OCI-LY7 (cell line): Measurements from ENCODE around the gene SFXN5. TPM values are rescaled to one million over a fixed set of nuclear protein-coding genes. Genes with fewer than 3 reads are reported as not detected.

Experiments used
- BruUV-seq: library from RNA; stranded (reverse); fragments of 400-500 nt; replicated peaks from 2 replicates; lab custom pipeline; 2021; lab: Mats Ljungman, UMichigan
- CTCF ChIA-PET: fragments of 300-600 bp; sonication (Branson Sonifier 250); formaldehyde crosslinking; loops from one replicate; lab custom pipeline; 2022; ENCODE audit warnings: antibody characterized with exemption; ENCODE audit not compliant: unreplicated experiment; lab: Charles Lee
- POLR2A ChIA-PET: fragments of 300-600 bp; sonication (Branson Sonifier 250); formaldehyde crosslinking; loops from one replicate; lab custom pipeline; 2022; ENCODE audit warnings: antibody characterized with exemption; lab: Charles Lee
- DNase-seq: peaks from one replicate; pipeline ENCODE4 v3.0.0-alpha.2; 2015; ENCODE audit warnings: low spot score
- H2AFZ ChIP-seq: fragments of 200-600 bp; sonication (generic), shearing (Covaris generic); 2 replicates; pipeline ENCODE4 v1.6.1; 2014; ENCODE audit warnings: mild to moderate bottlenecking, antibody characterized with exemption, low read length, moderate library complexity
- H3K27ac ChIP-seq: fragments of 200-600 bp; sonication (generic); 2 replicates; pipeline ENCODE4 v1.5.1; 2014; ENCODE audit warnings: mixed run types, low read depth, mild to moderate bottlenecking, moderate library complexity, low read length, inconsistent platforms; ENCODE audit not compliant: poor library complexity, severe bottlenecking
- H3K36me3 ChIP-seq: fragments of 200-600 bp; sonication (generic); 2 replicates; pipeline ENCODE4 v1.6.1; 2014; ENCODE audit warnings: mild to moderate bottlenecking, antibody characterized with exemption, low read length, moderate library complexity, mixed read lengths; ENCODE audit not compliant: insufficient read depth
- H3K4me1 ChIP-seq: fragments of 200-600 bp; sonication (generic); 2 replicates; pipeline ENCODE4 v1.5.1; 2014; ENCODE audit warnings: mild to moderate bottlenecking, low read length; ENCODE audit not compliant: insufficient read depth, poor library complexity, severe bottlenecking
- H3K4me2 ChIP-seq: fragments of 200-600 bp; sonication (generic); 2 replicates; pipeline ENCODE4 v1.6.1; 2014; ENCODE audit warnings: mild to moderate bottlenecking, low read length
- H3K4me3 ChIP-seq: fragments of 200-600 bp; sonication (generic); 2 replicates; pipeline ENCODE4 v1.5.1; 2014; ENCODE audit warnings: mild to moderate bottlenecking, low read depth, low read length; ENCODE audit not compliant: poor library complexity, severe bottlenecking
- H3K79me2 ChIP-seq: fragments of 200-600 bp; sonication (generic); 2 replicates; pipeline ENCODE4 v1.6.1; 2016; ENCODE audit warnings: low read depth, mild to moderate bottlenecking, low read length, moderate library complexity, mixed read lengths; ENCODE audit not compliant: insufficient read depth
- H3K9me2 ChIP-seq: fragments of 200-600 bp; sonication (generic); 2 replicates; pipeline ENCODE4 v1.6.1; 2016; ENCODE audit warnings: mild to moderate bottlenecking, low read length, mixed read lengths; ENCODE audit not compliant: insufficient read depth
- H3K9me3 ChIP-seq: fragments of 200-600 bp; sonication (generic); 2 replicates; pipeline ENCODE4 v1.6.1; 2014; ENCODE audit warnings: mild to moderate bottlenecking, mixed run types, low read length, mixed read lengths
- H4K20me1 ChIP-seq: fragments of 200-600 bp; sonication (generic); 2 replicates; pipeline ENCODE4 v1.6.1; 2014; ENCODE audit warnings: mild to moderate bottlenecking, antibody characterized with exemption, low read length, moderate library complexity, mixed read lengths; ENCODE audit not compliant: insufficient read depth
- EZH2phosphoT487 ChIP-seq: fragments of 200-600 bp; sonication (generic); IDR thresholded peaks from 2 replicates; pipeline ENCODE4 v1.6.1; 2018; ENCODE audit warnings: low read depth, borderline replicate concordance, mild to moderate bottlenecking, mixed run types, antibody characterized with exemption, low read length, moderate library complexity, mixed read lengths
- intact Hi-C: fragments of 100-400 bp; cut with micrococcal nuclease; formaldehyde crosslinking; loops from one replicate; pipeline ENCODE4 v1.10.0; 2022; ENCODE audit not compliant: unreplicated experiment
- total RNA-seq, 2 experiments: library from RNA; depleted of rRNA in 1 of 2; stranded (reverse); fragments of >200 nt in 1 of 2; shearing (Covaris generic) in 1 of 2; gene quantifications; 2 replicates each; pipeline ENCODE4 v1.2.3, GENCODE V29; 2014 to 2022
- TF ChIP-seq, protein P1 (sequence below): fragments of 200-600 bp; sonication (generic); conservative IDR thresholded peaks from 2 replicates; pipeline ENCODE4 v1.5.1; 2014; ENCODE audit warnings: mild to moderate bottlenecking, antibody characterized with exemption, low read length, moderate library complexity, mixed read lengths

Gene SFXN5
- total RNA-seq, 2 experiments from 2014 or later: 4.5 to 10.5 TPM

DNA sequence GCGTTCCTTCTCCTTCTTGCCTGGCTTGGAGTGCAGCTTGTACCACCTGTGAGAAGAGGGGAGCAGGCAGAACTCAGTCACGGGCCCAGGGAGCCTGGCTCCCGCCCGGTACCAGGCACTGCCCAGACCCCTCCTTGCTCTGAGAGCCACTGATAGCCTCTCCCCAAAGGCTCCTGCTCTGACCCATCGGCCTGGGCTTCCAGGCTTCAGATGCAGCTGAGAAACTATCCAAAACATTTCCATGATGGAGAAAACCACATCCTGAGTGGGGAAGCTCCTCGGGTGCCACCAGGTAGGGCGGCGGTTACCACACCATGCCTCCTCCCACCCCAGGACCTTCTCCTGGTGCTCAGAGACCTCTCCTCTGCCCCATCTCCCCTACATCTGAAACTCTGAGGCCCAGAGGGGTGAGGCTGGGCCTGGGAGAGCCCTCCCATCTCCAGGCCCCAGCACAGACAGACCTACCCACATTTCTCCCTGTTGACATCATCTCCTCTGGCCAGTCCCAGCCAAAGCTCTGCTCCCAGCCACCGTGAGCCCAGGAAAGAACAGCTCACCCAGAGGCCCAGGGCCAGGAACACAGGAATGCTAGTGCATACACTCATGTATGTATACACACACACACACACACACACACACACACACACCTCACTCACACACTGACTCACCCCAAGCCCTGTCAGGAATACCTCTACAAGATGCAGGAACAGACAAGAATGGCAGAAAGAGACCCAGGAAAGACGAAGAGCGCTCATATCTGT is 17.9 kb upstream of the SFXN5 start:
- Histone ChIP-seq H3K27ac (no peak overlapping the region), H3K4me2 (no peak overlapping the region), H3K9me3 (no peaks in the 10 kb centered on the region), H3K9me2 (no peaks in the 10 kb centered on the region), H3K4me1 (no peaks in the 10 kb centered on the region), H3K4me3 (no peak overlapping the region), H2AFZ (no peak overlapping the region), H3K79me2 (no peaks in the 10 kb centered on the region), H3K36me3 (no peaks in the 10 kb centered on the region), H4K20me1 (no peaks in the 10 kb centered on the region)
- intact Hi-C loops: no loop called here
- no peak for TF ChIP-seq EZH2phosphoT487
- TF ChIP-seq, protein P1, sequence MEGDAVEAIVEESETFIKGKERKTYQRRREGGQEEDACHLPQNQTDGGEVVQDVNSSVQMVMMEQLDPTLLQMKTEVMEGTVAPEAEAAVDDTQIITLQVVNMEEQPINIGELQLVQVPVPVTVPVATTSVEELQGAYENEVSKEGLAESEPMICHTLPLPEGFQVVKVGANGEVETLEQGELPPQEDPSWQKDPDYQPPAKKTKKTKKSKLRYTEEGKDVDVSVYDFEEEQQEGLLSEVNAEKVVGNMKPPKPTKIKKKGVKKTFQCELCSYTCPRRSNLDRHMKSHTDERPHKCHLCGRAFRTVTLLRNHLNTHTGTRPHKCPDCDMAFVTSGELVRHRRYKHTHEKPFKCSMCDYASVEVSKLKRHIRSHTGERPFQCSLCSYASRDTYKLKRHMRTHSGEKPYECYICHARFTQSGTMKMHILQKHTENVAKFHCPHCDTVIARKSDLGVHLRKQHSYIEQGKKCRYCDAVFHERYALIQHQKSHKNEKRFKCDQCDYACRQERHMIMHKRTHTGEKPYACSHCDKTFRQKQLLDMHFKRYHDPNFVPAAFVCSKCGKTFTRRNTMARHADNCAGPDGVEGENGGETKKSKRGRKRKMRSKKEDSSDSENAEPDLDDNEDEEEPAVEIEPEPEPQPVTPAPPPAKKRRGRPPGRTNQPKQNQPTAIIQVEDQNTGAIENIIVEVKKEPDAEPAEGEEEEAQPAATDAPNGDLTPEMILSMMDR: no peak
- CTCF ChIA-PET: no interaction called here
- BruUV-seq: no TSS peak
- no peak for DNase-seq
- POLR2A ChIA-PET: no interaction called here

DNA sequence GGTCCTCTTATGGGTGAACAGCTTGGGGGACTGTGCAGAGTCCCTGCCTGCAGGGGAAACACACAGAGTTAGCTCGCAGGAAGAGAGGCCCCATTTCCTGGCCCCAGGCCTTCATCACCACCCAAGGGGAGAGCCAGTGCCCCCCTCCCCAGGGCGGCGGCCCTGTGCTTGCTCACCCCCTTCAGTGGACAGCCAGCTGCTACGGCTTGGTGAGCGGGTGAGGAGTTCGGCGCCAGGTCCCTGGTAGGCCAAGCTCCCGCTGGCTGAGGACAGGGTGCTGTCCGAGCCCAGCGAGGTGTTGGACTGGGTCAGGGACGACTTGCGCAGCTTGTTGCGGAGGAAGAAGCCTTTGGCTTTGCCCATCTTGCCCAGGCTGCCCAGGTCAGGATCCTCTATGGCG is 17.2 kb upstream of the SFXN5 start:
- Histone ChIP-seq H3K27ac (no peak overlapping the region), H3K79me2 (no peaks in the 10 kb centered on the region), H3K4me1 (no peaks in the 10 kb centered on the region), H3K4me2 (no peak overlapping the region), H3K36me3 (no peaks in the 10 kb centered on the region), H4K20me1 (no peaks in the 10 kb centered on the region), H2AFZ (no peak overlapping the region), H3K9me3 (no peaks in the 10 kb centered on the region), H3K4me3 (no peak overlapping the region), H3K9me2 (no peaks in the 10 kb centered on the region)
- TF ChIP-seq EZH2phosphoT487: no peak
- TF ChIP-seq, protein P1: no peak
- CTCF ChIA-PET: no interaction called here
- intact Hi-C loops: no loop called here
- POLR2A ChIA-PET: no interaction called here
- BruUV-seq: no TSS peak
- no peak for DNase-seq

DNA sequence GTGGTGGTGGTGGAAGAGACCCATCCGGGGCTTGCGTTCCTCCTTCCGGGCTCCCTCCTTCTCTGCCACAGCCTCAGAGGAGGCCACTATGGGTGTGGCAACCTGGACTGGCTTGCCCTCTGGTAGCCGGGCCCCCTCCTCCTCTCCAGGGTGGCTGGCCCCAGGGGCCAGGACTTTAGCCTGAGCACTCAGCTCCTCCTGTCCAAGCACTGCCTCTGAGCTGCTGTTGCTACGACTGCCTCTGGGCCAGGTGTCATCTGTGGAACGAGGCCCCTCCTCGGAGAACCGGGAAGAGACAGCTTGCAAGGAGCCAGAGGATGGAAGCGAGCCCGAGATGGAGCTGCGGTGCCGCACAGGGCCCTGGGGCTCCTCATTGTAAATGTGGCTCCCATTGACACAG is 16.7 kb upstream of the SFXN5 start:
- ChIA-PET POLR2A (no interaction called here), CTCF (no interaction called here)
- H3K9me2 ChIP-seq: no peaks in the 10 kb centered on the region
- intact Hi-C loops: no loop called here
- H2AFZ ChIP-seq: no peak overlapping the region
- no peak for DNase-seq
- BruUV-seq: no TSS peak
- H3K9me3 ChIP-seq: no peaks in the 10 kb centered on the region
- H3K27ac ChIP-seq: no peak overlapping the region
- no peaks in the 10 kb centered on the region for H3K79me2 ChIP-seq
- H3K4me1 ChIP-seq: no peaks in the 10 kb centered on the region
- no peak overlapping the region for H3K4me2 ChIP-seq
- no peak for TF ChIP-seq EZH2phosphoT487
- TF ChIP-seq, protein P1: no peak
- no peaks in the 10 kb centered on the region for H4K20me1 ChIP-seq
- no peaks in the 10 kb centered on the region for H3K36me3 ChIP-seq
- H3K4me3 ChIP-seq: no peak overlapping the region
